SK-N-SH treated with all-trans-retinoic acid at 6 μM for 48 hours (cell line): Measurements from ENCODE around the gene DOCK2.

Experiments used
- ARNTL ChIP-seq: fragments of 450-650 bp; formaldehyde crosslinking; IDR thresholded peaks from 2 replicates; pipeline ENCODE4 v1.5.0; 2020; ENCODE audit warnings: low read depth, mild to moderate bottlenecking, moderate library complexity, borderline replicate concordance
- BACH2 ChIP-seq: fragments of 250-450 bp; sonication (Bioruptor Pico); IDR thresholded peaks from 2 replicates; pipeline ENCODE4 v1.9.0; 2021; ENCODE audit warnings: mild to moderate bottlenecking, borderline replicate concordance
- CSDC2 ChIP-seq: fragments of 250-450 bp; sonication (Bioruptor Pico); IDR thresholded peaks from 2 replicates; pipeline ENCODE4 v1.5.0; 2020; ENCODE audit warnings: mild to moderate bottlenecking, moderate library complexity
- GLIS3 ChIP-seq: fragments of 250-450 bp; sonication (Bioruptor Pico); IDR thresholded peaks from 2 replicates; pipeline ENCODE4 v1.5.0; 2020; ENCODE audit warnings: mild to moderate bottlenecking, moderate library complexity
- PATZ1 ChIP-seq: fragments of 250-450 bp; sonication (Bioruptor Pico); IDR thresholded peaks from 2 replicates; pipeline ENCODE4 v1.8.0; 2020; ENCODE audit warnings: mild to moderate bottlenecking, moderate library complexity, borderline replicate concordance
- POU6F1 ChIP-seq: fragments of 250-450 bp; sonication (Bioruptor Pico); IDR thresholded peaks from 2 replicates; pipeline ENCODE4 v1.8.0; 2021; ENCODE audit warnings: low read depth, mild to moderate bottlenecking, moderate library complexity, borderline replicate concordance
- PPARA ChIP-seq: fragments of 250-450 bp; sonication (Bioruptor Pico); IDR thresholded peaks from 2 replicates; pipeline ENCODE4 v1.5.0; 2020; ENCODE audit warnings: mild to moderate bottlenecking, borderline replicate concordance
- RARB ChIP-seq: fragments of 250-450 bp; sonication (Bioruptor Pico); IDR thresholded peaks from 2 replicates; pipeline ENCODE4 v1.8.0; 2021; ENCODE audit warnings: mild to moderate bottlenecking, moderate library complexity
- SNAI2 ChIP-seq: fragments of 250-450 bp; sonication (Bioruptor Pico); IDR thresholded peaks from 2 replicates; pipeline ENCODE4 v1.5.0; 2020; ENCODE audit warnings: mild to moderate bottlenecking, moderate library complexity
- TCF4 ChIP-seq: fragments of 250-450 bp; sonication (Bioruptor Pico); IDR thresholded peaks from 2 replicates; pipeline ENCODE4 v1.8.0; 2021; ENCODE audit warnings: mild to moderate bottlenecking, moderate library complexity, borderline replicate concordance
- TOX ChIP-seq: fragments of 250-450 bp; sonication (Bioruptor Pico); IDR thresholded peaks from 2 replicates; pipeline ENCODE4 v1.8.0; 2021; ENCODE audit warnings: mild to moderate bottlenecking, moderate library complexity, borderline replicate concordance
- ZC3H10 ChIP-seq: fragments of 250-450 bp; sonication (Bioruptor Pico); IDR thresholded peaks from 2 replicates; pipeline ENCODE4 v1.5.1; 2021; ENCODE audit warnings: mild to moderate bottlenecking, moderate library complexity
- ZFP30 ChIP-seq: fragments of 450-650 bp; formaldehyde crosslinking; IDR thresholded peaks from 2 replicates; pipeline ENCODE4 v1.5.0; 2022; ENCODE audit warnings: mild to moderate bottlenecking, moderate library complexity
- ZNF70 ChIP-seq: fragments of 450-650 bp; formaldehyde crosslinking; IDR thresholded peaks from 2 replicates; pipeline ENCODE4 v1.5.0; 2020; ENCODE audit warnings: mild to moderate bottlenecking, moderate library complexity

- no peak for TF ChIP-seq SNAI2
- no peak for TF ChIP-seq TOX (CRISPR knock-in tag)
- TF ChIP-seq ZFP30 (CRISPR knock-in tag) = no peak
- no peak for TF ChIP-seq PATZ1 (CRISPR knock-in tag)
- TF ChIP-seq ZC3H10 = no peak
- TF ChIP-seq BACH2 (CRISPR knock-in tag) = no peak
- TF ChIP-seq ZNF70 = no peak
- TF ChIP-seq TCF4 (CRISPR knock-in tag) = no peak
- TF ChIP-seq ARNTL (CRISPR knock-in tag) = no peak
- TF ChIP-seq CSDC2 (CRISPR knock-in tag) = no peak
- TF ChIP-seq PPARA (CRISPR knock-in tag) = no peak
- no peak for TF ChIP-seq POU6F1 (CRISPR knock-in tag)
- TF ChIP-seq GLIS3 (CRISPR knock-in tag) = no peak
- TF ChIP-seq RARB (CRISPR knock-in tag) = no peak
Observed at GRCh38 chr5:169785771-169786618, 148.9 kb downstream of the DOCK2 start.
